GM12873 (cell line): ENCODE data around the gene RIMS4.

ENCODE experiments used
- TF ChIP-seq, protein P1 (sequence below): IDR thresholded peaks from 2 replicates; pipeline ENCODE4 v1.5.1; 2012; ENCODE audit warnings: low read depth, mild to moderate bottlenecking, moderate library complexity, low read length, control low read depth; ENCODE audit not compliant: insufficient read depth; ENCODE audit errors: missing control alignments

RIMS4 gene

DNA sequence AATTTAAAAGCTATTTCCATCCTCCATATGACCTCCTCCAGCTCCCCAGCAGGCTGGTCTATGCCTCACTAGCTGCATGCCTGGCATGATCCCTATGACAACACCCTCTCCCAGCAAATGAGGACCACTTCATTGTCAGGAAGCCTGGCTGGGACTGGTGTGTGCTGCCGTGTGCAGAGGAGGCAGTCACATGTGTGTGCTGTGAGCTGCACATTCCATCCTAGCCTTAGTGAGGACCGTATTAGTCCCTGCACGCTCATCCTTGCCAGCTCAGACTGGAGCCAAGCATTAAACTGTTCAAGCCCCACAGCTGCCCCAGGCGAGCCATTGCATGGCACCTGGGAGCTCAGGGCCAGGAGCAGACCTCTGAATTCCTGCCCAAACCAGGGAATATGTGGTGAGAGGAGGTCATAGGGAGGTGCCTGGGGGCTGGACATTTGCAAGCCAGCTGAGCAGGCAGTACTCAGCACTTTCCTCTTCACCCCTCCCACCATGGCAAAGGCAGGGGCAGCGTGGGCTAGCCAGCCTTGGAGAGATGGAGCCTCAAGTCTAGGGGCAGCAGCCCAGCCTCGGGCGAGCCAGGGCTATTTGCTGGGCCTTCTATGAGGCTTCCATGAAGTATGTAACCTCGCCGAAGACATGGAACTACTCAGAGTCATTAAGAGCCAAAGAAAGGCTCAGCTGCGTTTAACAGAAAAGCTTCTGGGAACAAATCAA, 103.9 kb downstream of the RIMS4 start:
- TF ChIP-seq, protein P1, sequence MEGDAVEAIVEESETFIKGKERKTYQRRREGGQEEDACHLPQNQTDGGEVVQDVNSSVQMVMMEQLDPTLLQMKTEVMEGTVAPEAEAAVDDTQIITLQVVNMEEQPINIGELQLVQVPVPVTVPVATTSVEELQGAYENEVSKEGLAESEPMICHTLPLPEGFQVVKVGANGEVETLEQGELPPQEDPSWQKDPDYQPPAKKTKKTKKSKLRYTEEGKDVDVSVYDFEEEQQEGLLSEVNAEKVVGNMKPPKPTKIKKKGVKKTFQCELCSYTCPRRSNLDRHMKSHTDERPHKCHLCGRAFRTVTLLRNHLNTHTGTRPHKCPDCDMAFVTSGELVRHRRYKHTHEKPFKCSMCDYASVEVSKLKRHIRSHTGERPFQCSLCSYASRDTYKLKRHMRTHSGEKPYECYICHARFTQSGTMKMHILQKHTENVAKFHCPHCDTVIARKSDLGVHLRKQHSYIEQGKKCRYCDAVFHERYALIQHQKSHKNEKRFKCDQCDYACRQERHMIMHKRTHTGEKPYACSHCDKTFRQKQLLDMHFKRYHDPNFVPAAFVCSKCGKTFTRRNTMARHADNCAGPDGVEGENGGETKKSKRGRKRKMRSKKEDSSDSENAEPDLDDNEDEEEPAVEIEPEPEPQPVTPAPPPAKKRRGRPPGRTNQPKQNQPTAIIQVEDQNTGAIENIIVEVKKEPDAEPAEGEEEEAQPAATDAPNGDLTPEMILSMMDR: no peak

DNA sequence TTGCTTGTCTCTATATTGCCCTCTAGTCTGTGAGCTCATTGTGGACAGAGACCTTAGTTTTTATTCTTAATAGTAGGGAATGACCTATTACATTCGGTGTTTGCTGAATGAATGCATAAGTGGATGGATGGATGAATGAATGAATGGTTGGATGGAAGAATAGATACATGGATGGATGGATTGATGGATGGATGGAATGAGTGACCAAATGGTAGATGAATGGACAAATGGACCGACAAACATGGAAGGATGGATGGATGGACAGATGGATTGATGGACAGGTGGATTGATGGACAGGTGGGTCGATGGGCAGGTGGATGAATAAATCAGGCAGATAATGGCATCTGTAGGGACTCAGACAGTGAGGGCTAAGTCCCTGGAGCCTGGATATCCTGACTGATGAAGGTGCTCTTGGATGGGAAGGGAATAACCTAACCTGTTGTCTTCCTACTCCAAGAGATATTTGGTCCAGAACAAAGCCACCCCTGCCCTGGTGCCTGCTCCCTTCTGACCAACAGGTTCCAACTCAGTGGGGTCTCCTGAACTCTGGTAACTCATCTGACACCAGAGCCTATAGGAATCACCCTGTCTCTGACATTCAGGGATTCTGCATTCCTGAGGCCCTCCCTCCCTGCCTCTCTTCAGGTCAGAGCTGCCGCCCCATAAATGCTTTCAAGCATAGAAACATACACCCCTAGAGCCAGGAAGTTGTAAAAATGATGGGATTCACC, 104.8 kb downstream of the RIMS4 start:
- TF ChIP-seq, protein P1: no peak

DNA sequence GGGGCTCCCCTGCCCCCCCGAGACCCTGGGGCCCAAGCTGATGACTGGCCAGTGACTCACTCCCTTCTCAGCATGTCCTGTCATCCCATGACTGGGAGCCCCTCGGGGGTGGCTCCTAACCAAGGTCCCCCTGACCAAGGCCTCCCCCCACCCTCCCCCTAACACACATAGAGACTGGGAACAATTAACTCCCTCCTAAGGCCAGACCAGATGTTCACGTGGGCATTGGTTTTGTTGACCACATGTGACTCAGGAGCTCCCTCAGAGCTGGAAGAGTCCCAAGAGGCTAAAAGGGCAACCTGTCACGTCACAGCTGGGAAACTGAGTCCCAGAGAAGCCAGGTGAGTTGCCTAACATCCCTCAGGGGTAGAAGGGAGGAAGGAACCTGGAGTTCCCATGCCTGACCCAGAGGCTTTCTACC, 105.8 kb downstream of the RIMS4 start:
- TF ChIP-seq, protein P1: no peak

DNA sequence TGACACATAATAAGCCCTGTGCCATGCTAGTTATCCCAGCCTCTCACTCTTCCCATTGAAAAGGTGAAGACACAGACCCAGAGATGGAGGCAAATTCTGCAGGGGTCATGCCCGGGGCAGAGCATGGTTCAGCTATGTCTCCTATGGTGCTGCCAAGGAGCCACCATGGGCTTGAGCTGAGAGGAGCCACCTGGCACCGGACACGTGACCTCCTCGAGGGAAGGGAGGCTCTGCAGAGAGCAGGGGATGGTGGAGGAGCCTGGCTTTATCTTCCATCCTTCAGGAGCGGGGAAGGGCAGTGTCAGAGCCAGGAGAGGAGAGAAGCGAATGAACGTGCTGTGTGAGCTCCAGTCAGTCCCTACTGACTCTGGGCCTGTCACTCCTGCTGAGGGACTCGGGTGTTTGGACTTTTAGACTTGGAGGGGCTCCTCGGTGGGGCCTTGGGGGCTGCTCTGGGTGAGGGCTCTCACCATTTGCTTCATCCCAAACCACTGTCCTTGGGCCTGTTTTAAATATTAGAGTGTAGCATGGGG, 106.3 kb downstream of the RIMS4 start:
- TF ChIP-seq, protein P1: no peak

DNA sequence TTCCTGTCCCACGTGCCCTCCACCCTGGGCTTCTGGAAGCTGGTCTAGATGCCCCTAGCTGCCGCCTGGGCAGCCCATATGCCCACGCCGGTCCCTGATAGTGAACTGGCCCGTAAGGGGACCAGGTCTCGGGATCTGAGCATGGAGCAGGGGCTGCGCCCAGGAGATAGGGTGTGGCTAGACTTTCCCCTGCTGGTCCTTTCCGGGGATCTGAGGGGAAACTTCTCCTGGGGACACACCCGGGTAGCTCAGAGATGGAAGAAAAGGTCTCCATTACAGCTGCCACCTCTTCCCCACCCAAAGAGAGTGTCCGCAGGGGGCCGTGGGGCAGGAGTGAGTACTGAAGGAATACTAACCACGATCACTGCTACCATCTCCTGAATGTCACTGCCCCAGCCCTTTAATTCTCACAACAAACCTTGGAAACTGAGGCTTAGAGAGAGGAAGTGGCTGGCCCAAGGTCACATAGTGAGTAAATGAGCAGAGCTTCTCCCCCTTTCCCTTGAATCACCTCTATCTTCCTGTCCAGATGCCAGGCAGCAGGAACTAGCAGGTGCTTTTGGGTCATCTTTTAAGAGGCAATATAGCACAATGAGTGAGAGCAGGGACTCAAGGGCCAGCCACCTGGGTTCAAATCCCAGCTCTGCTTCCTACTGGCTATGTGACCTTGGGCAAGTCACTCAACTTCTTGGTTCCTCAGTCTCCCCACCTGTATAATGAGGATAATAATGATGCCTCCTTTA, 107.0 kb downstream of the RIMS4 start:
- TF ChIP-seq, protein P1: no peak

DNA sequence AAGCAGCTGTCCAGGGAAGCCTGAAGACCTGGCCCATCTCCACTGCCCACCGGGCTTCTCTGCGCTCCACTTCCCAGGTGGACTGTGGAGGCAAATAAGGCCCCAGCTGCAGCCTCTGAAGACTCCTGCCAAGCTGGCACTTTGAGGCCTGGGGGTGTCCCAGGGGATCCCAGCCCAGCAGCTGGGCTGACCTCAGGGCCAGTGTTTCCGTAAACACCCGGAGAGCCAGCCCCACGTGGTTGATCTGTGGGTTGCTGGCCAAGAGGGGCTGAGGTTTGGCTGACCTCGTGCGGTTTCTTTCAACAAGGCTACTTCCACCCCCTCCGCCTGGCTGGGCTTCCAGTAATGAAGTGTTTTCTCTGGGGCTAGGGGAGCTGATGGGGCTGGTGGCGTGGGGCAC, 107.6 kb downstream of the RIMS4 start:
- TF ChIP-seq, protein P1: no peak

DNA sequence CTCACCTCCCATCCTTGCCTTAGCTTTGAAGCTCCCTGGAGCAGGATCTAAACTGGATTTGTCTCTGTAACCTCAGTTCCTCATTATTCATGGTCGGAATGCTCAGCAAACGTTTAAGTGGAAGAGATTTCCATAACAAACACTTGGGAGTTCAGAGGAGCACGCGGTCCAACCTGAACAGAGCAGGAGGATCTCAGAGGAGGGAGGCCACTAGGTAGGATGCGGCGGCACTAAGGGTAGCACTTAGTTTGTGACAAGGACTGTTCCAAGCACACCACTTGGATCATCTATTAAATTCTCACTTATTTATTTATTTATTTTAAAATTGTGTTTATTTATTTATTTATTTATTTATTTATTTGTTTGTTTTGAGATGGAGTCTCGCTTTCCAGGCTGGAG, 108.5 kb downstream of the RIMS4 start:
- TF ChIP-seq, protein P1: no peak
